Upper lobe of right lung (tissue), 1 donor: ENCODE measurements around the gene ARHGEF17. TPM values are rescaled to one million over a fixed set of nuclear protein-coding genes. Genes with fewer than 3 reads are reported as not detected.

ENCODE experiments used
- ATAC-seq: fragments of 200-7000 bp; cut with Tn5 transposase; one replicate; pipeline ENCODE4 v1.9.1; 2020; ENCODE audit warnings: mild to moderate bottlenecking, moderate library complexity
- DNase-seq: peaks from one replicate; pipeline ENCODE4 v3.0.0-alpha.2; 2020
- H3K27ac ChIP-seq: fragments of 200-600 bp; one replicate; pipeline ENCODE4 v1.8.0; 2022
- H3K27me3 ChIP-seq: fragments of 200-600 bp; one replicate; pipeline ENCODE4 v1.8.0; 2022; ENCODE audit warnings: mild to moderate bottlenecking
- H3K36me3 ChIP-seq: fragments of 200-600 bp; one replicate; pipeline ENCODE4 v1.8.0; 2022
- H3K4me1 ChIP-seq: fragments of 200-600 bp; one replicate; pipeline ENCODE4 v1.8.0; 2022
- H3K4me3 ChIP-seq: fragments of 200-600 bp; one replicate; pipeline ENCODE4 v1.8.0; 2022; ENCODE audit warnings: mild to moderate bottlenecking
- H3K9me3 ChIP-seq: fragments of 200-600 bp; one replicate; pipeline ENCODE4 v1.8.0; 2022
- intact Hi-C: fragments of 100-400 bp; cut with DNase I; formaldehyde crosslinking; loops from one replicate; pipeline ENCODE4 v1.11.0; 2022
- total RNA-seq: library from RNA; stranded (reverse); fragmentation: NEBNext Ultra II Directional; extraction: Animal tissue kit (Norgen Biotek cat#: 25700); gene quantifications from one replicate; pipeline ENCODE4 v1.2.1, GENCODE V29; 2021
- TF ChIP-seq, protein P1 (sequence below): fragments of 200-600 bp; IDR thresholded peaks from one replicate; pipeline ENCODE4 v1.8.0; 2022; ENCODE audit warnings: antibody characterized with exemption
- donor health status: DM: no; HTN: yes; CAD: no; lungs with severe emphysema.

Gene ARHGEF17
- total RNA-seq, 1 donor from 2014 or later = 74.5 TPM

DNA sequence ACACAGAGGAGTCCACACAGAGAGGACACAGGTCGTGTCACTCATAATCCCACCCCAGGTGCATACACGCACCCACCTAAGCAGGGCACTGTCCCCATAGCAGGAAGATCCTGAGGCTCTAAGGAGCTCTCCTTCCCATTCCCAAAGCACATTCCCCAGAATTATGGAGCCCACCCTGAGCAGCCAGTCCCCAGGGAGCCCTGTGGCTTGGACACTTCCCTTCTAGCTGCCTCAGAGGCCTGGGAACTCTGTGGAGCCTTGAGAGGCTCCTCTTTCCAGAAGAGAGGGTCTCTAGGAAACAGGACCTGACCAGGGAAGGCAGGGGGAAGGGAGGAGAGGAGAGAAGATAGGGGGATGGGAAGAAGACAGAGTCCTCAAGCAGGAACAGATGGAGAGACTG, 29.8 kb downstream of the ARHGEF17 start:
- intact Hi-C loops = no loop called here
- no peak overlapping the region for H3K27ac ChIP-seq

DNA sequence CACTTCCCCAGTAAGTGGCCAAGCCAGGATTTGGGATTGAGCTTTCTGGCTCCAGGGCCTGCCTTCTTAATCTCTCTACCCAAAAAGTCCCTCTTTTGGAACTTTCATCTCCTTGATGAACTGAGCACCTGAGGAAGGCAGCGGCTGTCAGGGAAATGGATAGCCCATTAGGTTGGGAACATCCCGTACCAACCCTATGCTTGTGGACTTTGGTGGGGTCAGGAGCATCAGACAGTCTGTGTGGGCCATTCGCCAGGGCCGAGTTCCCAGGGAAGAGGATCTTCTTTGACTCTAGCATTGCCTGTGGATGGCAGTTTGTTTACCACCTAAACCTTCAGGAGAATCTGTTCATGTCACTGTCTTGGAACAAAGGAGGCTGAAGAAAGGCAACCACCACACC, 30.2 kb downstream of the ARHGEF17 start:
- Histone ChIP-seq H3K27ac (no peak overlapping the region), H3K9me3 (no peaks in the 10 kb centered on the region), H3K36me3 (no peaks in the 10 kb centered on the region), H3K27me3 (no peaks in the 10 kb centered on the region), H3K4me3 (no peak overlapping the region), H3K4me1 (peaks cover 20% of the 10 kb centered on the region)
- TF ChIP-seq, protein P1, sequence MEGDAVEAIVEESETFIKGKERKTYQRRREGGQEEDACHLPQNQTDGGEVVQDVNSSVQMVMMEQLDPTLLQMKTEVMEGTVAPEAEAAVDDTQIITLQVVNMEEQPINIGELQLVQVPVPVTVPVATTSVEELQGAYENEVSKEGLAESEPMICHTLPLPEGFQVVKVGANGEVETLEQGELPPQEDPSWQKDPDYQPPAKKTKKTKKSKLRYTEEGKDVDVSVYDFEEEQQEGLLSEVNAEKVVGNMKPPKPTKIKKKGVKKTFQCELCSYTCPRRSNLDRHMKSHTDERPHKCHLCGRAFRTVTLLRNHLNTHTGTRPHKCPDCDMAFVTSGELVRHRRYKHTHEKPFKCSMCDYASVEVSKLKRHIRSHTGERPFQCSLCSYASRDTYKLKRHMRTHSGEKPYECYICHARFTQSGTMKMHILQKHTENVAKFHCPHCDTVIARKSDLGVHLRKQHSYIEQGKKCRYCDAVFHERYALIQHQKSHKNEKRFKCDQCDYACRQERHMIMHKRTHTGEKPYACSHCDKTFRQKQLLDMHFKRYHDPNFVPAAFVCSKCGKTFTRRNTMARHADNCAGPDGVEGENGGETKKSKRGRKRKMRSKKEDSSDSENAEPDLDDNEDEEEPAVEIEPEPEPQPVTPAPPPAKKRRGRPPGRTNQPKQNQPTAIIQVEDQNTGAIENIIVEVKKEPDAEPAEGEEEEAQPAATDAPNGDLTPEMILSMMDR = no peak
- ATAC-seq (no peak), DNase-seq (no peak)
- intact Hi-C loops = no loop called here

More for the DNA sequence above, 29.8 kb downstream of the ARHGEF17 start:
- Histone ChIP-seq H3K36me3 (no peaks in the 10 kb centered on the region), H3K27me3 (no peaks in the 10 kb centered on the region), H3K9me3 (no peaks in the 10 kb centered on the region), H3K4me3 (no peak overlapping the region), H3K4me1 (peaks cover 24% of the 10 kb centered on the region)
- TF ChIP-seq, protein P1 = no peak
- DNase-seq = no peak
- no peak for ATAC-seq

DNA sequence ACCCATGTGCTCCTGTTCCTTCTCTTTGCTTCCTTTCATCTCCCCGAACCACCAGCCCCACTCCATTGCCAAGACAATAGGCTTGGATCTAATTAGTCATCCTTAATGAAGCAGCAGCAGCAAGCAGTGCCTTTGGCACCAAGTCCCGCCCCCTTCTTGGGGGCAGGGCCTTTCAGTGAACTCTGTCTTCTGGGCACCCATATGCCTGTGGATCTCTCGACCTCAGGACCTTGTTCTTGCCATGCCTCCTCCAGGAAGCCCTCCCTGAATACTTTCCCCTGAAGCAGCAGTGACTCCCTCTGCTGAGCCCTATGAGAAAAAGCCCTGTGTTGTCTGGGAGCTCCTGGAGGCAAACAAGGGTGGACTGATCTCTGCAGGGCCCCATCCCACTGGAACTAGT, 32.1 kb downstream of the ARHGEF17 start:
- intact Hi-C loops = no loop called here
- Histone ChIP-seq H3K4me1 (peaks cover 2% of the 10 kb centered on the region), H3K27ac (no peak overlapping the region), H3K27me3 (no peaks in the 10 kb centered on the region), H3K36me3 (no peaks in the 10 kb centered on the region), H3K9me3 (no peaks in the 10 kb centered on the region), H3K4me3 (no peak overlapping the region)
- ATAC-seq = no peak
- DNase-seq = no peak
- TF ChIP-seq, protein P1 = no peak

DNA sequence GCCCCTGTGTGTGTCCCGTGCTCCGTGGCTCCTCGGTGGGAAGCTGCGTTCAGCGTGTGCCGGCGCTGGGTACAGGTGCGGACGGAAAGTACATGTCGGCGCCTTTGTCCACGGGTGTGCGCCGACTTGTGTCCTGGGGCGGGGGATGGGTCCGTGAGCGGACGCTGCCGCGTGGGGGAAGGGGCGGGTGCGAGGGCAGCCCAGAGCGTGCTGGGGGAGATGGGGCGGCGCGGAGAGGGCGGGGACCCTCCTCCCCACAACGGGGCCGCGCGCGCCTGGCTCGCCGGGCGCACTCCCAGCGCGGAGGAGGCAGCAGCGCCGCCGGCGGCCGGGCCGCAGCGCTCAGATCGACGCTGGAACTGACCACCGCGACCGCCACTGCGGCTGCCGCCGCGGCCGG, 34.6 kb downstream of the ARHGEF17 start:
- Histone ChIP-seq H3K4me1 (no peaks in the 10 kb centered on the region), H3K36me3 (peaks cover 5% of the 10 kb centered on the region), H3K9me3 (no peaks in the 10 kb centered on the region), H3K4me3 (peak overlapping the region; percentile 19), H3K27ac (no peak overlapping the region), H3K27me3 (no peaks in the 10 kb centered on the region)
- intact Hi-C loops = no loop called here
- ATAC-seq (peak; percentile 9), DNase-seq (no peak)
- TF ChIP-seq, protein P1 = no peak

DNA sequence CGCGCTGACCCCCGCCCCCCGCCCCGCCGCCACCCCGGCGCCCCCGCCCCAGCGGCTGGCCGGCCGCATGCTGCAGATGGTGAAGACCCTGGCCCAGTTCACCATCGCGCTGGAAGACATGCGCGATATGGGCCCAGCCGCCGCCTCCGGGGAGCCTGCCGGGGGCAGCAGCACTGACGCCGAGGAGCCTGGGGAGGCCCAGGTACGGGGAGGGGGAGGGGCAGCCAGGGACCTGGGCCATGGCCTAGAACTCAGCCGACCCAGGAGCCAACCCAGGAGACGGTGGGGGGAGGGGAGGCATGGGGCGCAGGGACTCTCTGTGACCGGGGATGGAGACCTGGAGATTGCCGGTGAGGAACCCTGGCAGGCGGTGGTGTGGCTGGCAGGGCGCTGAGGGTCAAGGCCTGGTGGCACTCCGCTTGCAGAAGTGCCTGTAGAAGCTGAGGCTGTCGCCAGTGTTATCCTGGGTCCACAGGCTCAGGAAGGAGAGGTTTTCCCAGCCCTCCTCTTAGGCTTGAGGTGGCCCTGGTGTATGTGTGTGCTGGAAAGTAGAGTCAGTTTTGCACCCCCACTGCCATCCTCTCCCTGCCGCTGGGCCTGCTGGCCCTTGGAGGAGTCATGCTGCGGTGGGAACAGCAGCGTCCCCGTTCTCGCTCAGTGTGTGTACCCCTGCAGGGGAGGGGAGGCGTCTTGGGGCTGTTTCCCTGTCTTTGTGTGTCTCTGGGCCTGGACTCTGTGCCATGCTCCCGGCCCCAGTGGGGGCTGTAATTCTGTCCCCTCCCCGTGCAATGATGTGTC, 35.2 kb downstream of the ARHGEF17 start:
- Histone ChIP-seq H3K9me3 (no peaks in the 10 kb centered on the region), H3K27me3 (no peaks in the 10 kb centered on the region), H3K4me1 (no peaks in the 10 kb centered on the region), H3K27ac (no peak overlapping the region), H3K4me3 (peak overlapping the region; percentile 19), H3K36me3 (peaks cover 5% of the 10 kb centered on the region)
- intact Hi-C loops = no loop called here
- TF ChIP-seq, protein P1 = no peak
- no peak for ATAC-seq
- no peak for DNase-seq
